NCI-H510A (cell line): ENCODE data around the gene TOMM70.

Source experiments
- DNase-seq: peaks from one replicate; lab custom pipeline; 2025; lab: John Stamatoyannopoulos, UW

TOMM70 gene

DNA sequence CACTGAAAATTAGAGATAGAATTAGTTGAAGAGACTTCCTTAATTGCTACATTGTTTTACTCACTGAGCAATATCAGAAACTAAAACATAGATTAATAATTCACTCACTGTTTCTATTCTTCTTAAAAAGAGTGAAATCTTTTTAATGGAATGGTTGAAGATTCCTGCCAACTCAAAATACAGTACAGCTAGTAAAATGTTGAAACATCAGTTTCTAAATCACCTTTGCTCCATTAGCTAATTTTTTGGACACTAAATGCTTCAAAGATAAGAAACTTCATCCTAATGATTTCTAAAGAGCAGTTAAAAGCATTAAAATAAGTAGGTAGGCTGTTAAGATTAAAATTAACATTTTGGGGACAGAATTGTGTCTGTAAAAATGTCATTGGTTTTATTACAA lies 76.8 kb downstream of the TOMM70 start:
- no peak for DNase-seq

DNA sequence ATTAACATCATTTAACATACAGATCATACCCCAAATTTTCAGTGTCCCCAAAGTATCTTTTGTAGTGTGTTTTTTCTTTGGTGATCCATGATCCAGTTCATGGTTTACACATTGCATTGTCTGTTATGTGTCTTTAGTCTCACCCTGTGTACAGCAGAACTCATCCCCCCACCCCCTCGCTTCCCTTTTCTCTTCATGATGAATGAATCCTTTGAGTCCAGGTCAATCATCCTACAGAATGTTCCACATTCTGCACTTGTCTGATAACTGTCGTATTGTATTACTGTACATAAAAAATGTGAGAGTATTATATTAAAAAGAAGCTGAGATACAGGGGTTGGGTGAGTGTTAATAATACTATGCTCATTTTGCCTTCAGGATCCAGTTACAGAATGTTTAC lies 80.9 kb downstream of the TOMM70 start:
- no peak for DNase-seq

DNA sequence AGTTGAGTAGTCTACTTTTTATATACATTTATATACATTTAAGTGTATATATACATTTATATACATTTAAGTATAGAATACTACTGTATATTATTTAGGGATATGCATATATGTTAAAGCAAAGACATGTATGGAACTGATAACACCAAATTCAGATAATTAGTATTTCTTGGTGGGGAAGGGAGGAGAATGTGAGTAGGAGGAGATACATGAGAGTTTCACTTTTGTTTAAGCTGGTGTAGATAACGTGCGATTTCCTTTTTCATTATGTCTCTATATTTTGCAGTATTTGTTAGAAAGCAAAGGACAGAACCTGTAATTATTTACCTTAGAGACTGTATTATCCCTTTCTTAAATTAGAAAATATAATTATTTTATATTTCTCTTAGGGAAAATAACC lies 83.0 kb downstream of the TOMM70 start:
- no peak for DNase-seq

DNA sequence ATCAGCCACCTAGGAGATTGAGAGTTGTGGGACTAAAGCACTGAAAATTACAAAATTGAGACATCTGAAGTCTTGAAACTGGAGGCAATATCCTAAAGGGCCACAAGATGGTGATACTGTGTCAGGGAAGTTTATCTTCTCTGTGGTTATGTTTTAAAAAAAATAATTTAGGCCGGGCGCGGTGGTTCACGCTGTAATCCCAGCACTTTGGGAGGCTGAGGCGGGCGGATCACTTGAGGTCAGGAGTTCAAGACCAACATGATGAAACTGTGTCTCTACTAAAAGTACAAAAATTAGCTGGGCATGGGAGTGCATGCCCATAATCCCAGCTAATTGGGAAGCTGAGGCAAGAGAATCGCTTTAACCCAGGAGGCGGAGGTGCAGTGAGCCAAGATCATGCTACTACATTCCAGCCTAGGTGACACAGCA lies 84.2 kb downstream of the TOMM70 start:
- DNase-seq = no peak
